ENCODE measurements around the gene ATL1. TPM values are rescaled to one million over a fixed set of nuclear protein-coding genes. Genes with fewer than 3 reads are reported as not detected.

ATL1 gene
- total and polyA plus RNA-seq, 2 experiments from 2014 or later: 4.3 to 6.0 TPM

- Histone ChIP-seq H3K4me2 (no peak overlapping the region), H3K9me2 (replicated peaks; ENCODE audit: insufficient read depth) (no peaks in the 10 kb centered on the region), H3K4me3 (no peak overlapping the region), H3K27me3 (no peaks in the 10 kb centered on the region), H3K27ac (no peak overlapping the region), H3K36me3 (replicated peaks; ENCODE audit: insufficient read depth, low read depth) (no peaks in the 10 kb centered on the region), H3K9me3 (ENCODE audit: low read depth) (no peaks in the 10 kb centered on the region), H4K20me1 (ENCODE audit: insufficient read depth, poor library complexity, severe bottlenecking) (peaks cover 6% of the 10 kb centered on the region), H2AFZ (no peak overlapping the region), H3K4me1 (ENCODE audit: insufficient read depth) (no peaks in the 10 kb centered on the region), H3K79me2 (peaks cover 17% of the 10 kb centered on the region)
- no peak for DNase-seq (ENCODE audit: low spot score)
- WGBS (ENCODE audit: low lambda C conversion rate, missing lambda C conversion rate): 92% methylated on average over 6 of the region's 6 CpGs
- TF ChIP-seq EZH2 (IDR thresholded peaks at IDR 0.05; ENCODE audit: borderline replicate concordance): no peak
- TF ChIP-seq EZH2phosphoT487 (IDR thresholded peaks at IDR 0.05; ENCODE audit: low read depth, severe bottlenecking, unreplicated experiment): no peak
- TF ChIP-seq CTCF (IDR thresholded peaks at IDR 0.05; ENCODE audit: poor library complexity): no peak
Observed at GRCh38 chr14:50670866-50671256, 110.9 kb downstream of the ATL1 start.

- Histone ChIP-seq H3K79me2 (no peaks in the 10 kb centered on the region), H2AFZ (no peak overlapping the region), H3K36me3 (replicated peaks; ENCODE audit: insufficient read depth, low read depth) (no peaks in the 10 kb centered on the region), H3K9me2 (replicated peaks; ENCODE audit: insufficient read depth) (no peaks in the 10 kb centered on the region), H3K27ac (no peak overlapping the region), H4K20me1 (ENCODE audit: insufficient read depth, poor library complexity, severe bottlenecking) (no peaks in the 10 kb centered on the region), H3K4me3 (no peak overlapping the region), H3K9me3 (ENCODE audit: low read depth) (no peaks in the 10 kb centered on the region), H3K27me3 (no peaks in the 10 kb centered on the region), H3K4me1 (ENCODE audit: insufficient read depth) (no peaks in the 10 kb centered on the region), H3K4me2 (no peak overlapping the region)
- DNase-seq (ENCODE audit: low spot score): no peak
- TF ChIP-seq CTCF (IDR thresholded peaks at IDR 0.05; ENCODE audit: poor library complexity): no peak
- no peak for TF ChIP-seq EZH2 (IDR thresholded peaks at IDR 0.05; ENCODE audit: borderline replicate concordance)
- TF ChIP-seq EZH2phosphoT487 (IDR thresholded peaks at IDR 0.05; ENCODE audit: low read depth, severe bottlenecking, unreplicated experiment): no peak
- 55% methylated on average over 2 of the region's 2 CpGs for WGBS (ENCODE audit: low lambda C conversion rate, missing lambda C conversion rate)
Observed at GRCh38 chr14:50675597-50675996, 115.7 kb downstream of the ATL1 start.

- TF ChIP-seq CTCF (IDR thresholded peaks at IDR 0.05; ENCODE audit: poor library complexity) (no peak), EZH2phosphoT487 (IDR thresholded peaks at IDR 0.05; ENCODE audit: low read depth, severe bottlenecking, unreplicated experiment) (no peak), EZH2 (IDR thresholded peaks at IDR 0.05; ENCODE audit: borderline replicate concordance) (no peak)
- Histone ChIP-seq H3K9me2 (replicated peaks; ENCODE audit: insufficient read depth) (no peaks in the 10 kb centered on the region), H3K27ac (no peak overlapping the region), H4K20me1 (ENCODE audit: insufficient read depth, poor library complexity, severe bottlenecking) (no peaks in the 10 kb centered on the region), H3K27me3 (no peaks in the 10 kb centered on the region), H3K79me2 (no peaks in the 10 kb centered on the region), H2AFZ (no peak overlapping the region), H3K4me3 (no peak overlapping the region), H3K4me2 (no peak overlapping the region), H3K36me3 (replicated peaks; ENCODE audit: insufficient read depth, low read depth) (no peaks in the 10 kb centered on the region), H3K9me3 (ENCODE audit: low read depth) (no peaks in the 10 kb centered on the region), H3K4me1 (ENCODE audit: insufficient read depth) (no peaks in the 10 kb centered on the region)
- WGBS (ENCODE audit: low lambda C conversion rate, missing lambda C conversion rate): 95% methylated on average over 7 of the region's 7 CpGs
- DNase-seq (ENCODE audit: low spot score): no peak
Observed at GRCh38 chr14:50676814-50677516, 117.0 kb downstream of the ATL1 start.
